Fibroblast of villous mesenchyme (primary cell): ENCODE measurements around the gene PRDM16. TPM values are rescaled to one million over a fixed set of nuclear protein-coding genes. Genes with fewer than 3 reads are reported as not detected.

Experiments
- DNase-seq: peaks from one replicate; pipeline ENCODE4 v3.0.0-alpha.2; 2010; ENCODE audit warnings: low read depth
- H3K4me3 ChIP-seq: 2 replicates; pipeline ENCODE4 v1.5.1; 2011; ENCODE audit warnings: low read depth, mild to moderate bottlenecking, low read length
- total RNA-seq: library from RNA; depleted of rRNA; stranded (reverse); fragments of >200 nt; gene quantifications from 2 replicates; pipeline ENCODE4 v1.2.3, GENCODE V29; 2012
- TF ChIP-seq, protein P1 (sequence below): IDR thresholded peaks from 2 replicates; pipeline ENCODE4 v1.5.1; 2012; ENCODE audit warnings: low read depth, mild to moderate bottlenecking, low read length; ENCODE audit not compliant: insufficient read depth

Gene PRDM16
- total RNA-seq, 1 donor = 1.7 TPM

DNA sequence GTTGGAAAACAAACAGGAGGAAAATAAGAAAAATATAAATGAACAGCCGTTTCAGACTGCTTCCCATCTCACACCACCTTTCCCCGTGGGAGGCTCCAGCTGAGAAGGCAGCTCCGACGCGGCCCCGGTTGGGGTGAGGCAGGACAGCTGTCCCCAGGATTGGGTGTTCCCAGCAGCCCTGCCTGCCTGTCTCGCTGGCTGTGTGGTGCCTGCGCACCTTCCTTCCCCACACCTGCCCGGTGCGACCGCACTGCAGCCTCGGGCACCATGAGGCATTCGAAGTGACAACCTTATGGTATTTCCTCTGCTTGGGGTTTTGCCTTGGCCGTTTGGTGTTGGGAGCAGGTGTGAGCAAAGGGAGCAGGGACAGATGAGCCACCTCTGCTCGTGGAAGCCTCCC lies 161.6 kb downstream of the PRDM16 start:
- TF ChIP-seq, protein P1, sequence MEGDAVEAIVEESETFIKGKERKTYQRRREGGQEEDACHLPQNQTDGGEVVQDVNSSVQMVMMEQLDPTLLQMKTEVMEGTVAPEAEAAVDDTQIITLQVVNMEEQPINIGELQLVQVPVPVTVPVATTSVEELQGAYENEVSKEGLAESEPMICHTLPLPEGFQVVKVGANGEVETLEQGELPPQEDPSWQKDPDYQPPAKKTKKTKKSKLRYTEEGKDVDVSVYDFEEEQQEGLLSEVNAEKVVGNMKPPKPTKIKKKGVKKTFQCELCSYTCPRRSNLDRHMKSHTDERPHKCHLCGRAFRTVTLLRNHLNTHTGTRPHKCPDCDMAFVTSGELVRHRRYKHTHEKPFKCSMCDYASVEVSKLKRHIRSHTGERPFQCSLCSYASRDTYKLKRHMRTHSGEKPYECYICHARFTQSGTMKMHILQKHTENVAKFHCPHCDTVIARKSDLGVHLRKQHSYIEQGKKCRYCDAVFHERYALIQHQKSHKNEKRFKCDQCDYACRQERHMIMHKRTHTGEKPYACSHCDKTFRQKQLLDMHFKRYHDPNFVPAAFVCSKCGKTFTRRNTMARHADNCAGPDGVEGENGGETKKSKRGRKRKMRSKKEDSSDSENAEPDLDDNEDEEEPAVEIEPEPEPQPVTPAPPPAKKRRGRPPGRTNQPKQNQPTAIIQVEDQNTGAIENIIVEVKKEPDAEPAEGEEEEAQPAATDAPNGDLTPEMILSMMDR = no peak
- DNase-seq = no peak

DNA sequence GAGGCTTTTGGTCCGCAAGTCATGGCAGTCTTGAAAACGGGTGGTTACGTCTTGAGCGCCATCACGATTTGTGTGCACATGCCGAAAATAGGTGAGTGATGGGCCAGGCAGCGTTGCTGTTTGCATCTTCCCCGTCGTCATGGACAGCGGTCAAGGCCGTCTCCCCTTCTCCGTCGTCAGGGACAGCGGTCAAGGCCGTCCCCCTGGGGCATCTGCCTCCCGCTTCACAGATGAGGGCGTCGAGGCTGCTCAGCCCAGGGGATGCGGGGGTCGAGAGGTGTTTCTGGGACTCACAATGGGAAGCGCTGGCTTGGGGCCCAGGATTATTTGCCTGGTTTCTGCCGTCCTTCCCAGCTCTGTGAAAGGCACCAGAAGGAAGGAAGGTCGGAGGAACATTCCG lies 162.2 kb downstream of the PRDM16 start:
- TF ChIP-seq, protein P1 = no peak
- H3K4me3 ChIP-seq = no peak overlapping the region
- DNase-seq = no peak

More for the DNA sequence above, 161.6 kb downstream of the PRDM16 start:
- no peak overlapping the region for H3K4me3 ChIP-seq

DNA sequence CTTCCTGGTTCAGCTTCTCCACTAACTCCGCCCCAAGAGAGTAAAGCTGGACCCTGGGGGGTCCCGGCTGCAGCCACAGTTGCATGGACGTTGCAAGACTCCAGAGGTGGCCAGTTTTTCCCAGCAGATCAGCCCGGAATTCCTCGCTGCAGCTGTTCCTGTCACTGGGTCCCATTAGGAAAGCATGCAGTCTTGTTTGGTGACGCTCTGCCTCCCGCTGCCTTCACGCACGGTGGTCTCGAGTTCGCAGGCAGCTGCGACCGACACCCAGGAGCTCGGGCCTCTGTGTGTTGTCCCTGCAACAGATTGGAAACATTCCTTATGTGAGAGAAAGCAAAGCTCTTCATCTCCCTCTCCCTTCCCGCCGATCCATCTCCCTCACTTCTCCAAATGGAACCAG lies 162.8 kb downstream of the PRDM16 start:
- H3K4me3 ChIP-seq = no peak overlapping the region
- no peak for DNase-seq
- TF ChIP-seq, protein P1 = no peak

DNA sequence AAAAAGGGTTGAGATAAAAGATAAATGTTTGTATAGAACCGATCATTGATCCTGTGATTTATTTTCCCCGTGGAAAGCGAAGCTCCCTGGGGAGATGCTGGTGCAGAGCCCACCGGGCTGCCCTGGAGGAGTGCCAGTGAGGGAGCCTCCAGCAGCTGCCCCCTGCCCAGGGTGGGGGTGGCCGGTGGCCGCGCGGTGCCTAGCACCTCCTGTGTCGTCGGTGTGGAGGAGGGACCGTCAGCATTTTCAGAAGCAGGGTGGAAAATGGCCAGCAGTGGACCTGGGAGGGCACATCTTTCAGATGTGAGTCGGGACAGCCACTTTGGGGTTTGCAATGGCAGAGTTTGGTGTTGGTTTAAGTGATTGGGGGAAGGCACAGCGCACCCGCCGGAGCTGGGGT lies 164.0 kb downstream of the PRDM16 start:
- no peak for DNase-seq
- TF ChIP-seq, protein P1 = no peak
- H3K4me3 ChIP-seq = no peak overlapping the region

DNA sequence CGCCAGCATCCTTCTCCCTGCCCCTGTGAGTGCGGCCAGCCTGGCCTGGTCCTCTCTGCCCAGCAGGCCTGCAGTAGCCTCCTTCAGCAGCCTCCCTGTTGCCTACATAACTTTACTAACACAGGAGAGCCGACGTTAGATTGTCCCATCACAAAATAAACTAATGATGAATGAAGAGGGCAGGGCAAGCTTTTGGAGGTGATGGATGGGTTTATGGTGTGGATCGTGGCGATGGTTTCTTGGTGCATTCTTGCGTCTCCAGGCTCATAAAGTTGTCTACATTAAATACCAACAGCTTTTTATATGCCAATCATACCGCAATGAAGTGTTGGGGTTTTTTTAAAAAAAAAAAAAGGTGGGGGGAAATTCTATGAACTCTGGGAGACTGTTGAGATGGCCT lies 164.5 kb downstream of the PRDM16 start:
- no peak overlapping the region for H3K4me3 ChIP-seq
- DNase-seq = no peak
- TF ChIP-seq, protein P1 = no peak

DNA sequence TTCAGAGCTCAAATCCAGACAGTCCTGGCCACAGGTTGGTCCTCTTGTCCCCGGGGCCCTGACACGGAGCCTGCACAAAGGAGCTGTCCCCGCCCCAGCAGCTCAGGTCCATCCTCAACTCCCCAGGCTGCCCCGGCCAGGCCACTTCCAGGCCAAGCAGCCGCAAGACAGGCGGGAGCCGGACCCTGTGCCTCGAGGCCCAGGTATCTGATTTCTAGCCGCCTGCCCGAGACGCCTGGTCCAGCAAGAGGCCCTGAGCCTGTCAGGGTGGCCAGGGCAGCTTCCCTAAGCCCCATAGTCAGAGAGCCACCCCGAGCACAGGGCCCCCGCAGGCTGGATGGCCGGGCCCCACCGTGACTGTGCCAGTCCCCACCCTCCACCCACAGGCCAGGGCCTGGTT lies 165.3 kb downstream of the PRDM16 start:
- TF ChIP-seq, protein P1 = no peak
- no peak for DNase-seq
- H3K4me3 ChIP-seq = no peak overlapping the region

DNA sequence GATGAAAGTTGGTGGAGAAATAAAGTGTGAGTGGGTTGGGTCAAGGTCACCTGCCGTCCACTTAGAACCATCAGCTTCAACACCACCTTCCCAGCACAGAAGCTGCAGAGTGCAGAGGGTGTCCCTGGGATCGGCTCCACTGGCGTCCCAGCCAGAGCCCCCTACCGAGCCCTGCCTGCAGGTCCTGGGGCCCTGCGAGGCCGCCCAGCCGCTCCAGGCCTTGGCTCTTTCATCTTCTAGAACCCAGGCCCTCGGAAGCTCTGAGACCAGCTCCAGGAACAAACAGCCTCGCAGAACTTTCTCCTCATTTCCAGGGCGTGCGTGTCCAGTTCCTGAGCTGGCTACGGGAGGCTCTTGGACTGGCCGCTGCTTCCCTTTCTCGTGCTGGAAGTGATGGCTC lies 166.0 kb downstream of the PRDM16 start:
- TF ChIP-seq, protein P1 = no peak
- no peak for DNase-seq
- no peak overlapping the region for H3K4me3 ChIP-seq
